Fibroblast of villous mesenchyme (primary cell): Measurements from ENCODE around the gene NSUN6. TPM values are rescaled to one million over a fixed set of nuclear protein-coding genes. Genes with fewer than 3 reads are reported as not detected.
"Not testable (repeated sequence)": the region's sequence is repeated elsewhere in the genome, so short reads cannot be mapped to it uniquely, and the experiment has no call there.

ENCODE experiments used
- DNase-seq: peaks from one replicate; pipeline ENCODE4 v3.0.0-alpha.2; 2010; ENCODE audit warnings: low read depth
- H3K4me3 ChIP-seq: 2 replicates; pipeline ENCODE4 v1.5.1; 2011; ENCODE audit warnings: low read depth, mild to moderate bottlenecking, low read length
- CTCF ChIP-seq: IDR thresholded peaks from 2 replicates; pipeline ENCODE4 v1.5.1; 2012; ENCODE audit warnings: low read depth, mild to moderate bottlenecking, low read length; ENCODE audit not compliant: insufficient read depth
- total RNA-seq: library from RNA; depleted of rRNA; stranded (reverse); fragments of >200 nt; gene quantifications from 2 replicates; pipeline ENCODE4 v1.2.3, GENCODE V29; 2012

NSUN6 gene
- total RNA-seq, 1 donor = 8.6 TPM

GRCh38 chr10:18608596-18608995 lies 42.8 kb downstream of the NSUN6 start:
- DNase-seq = no peak
- TF ChIP-seq CTCF = no peak
- H3K4me3 ChIP-seq = no peak overlapping the region

- no peak for TF ChIP-seq CTCF
Measured at GRCh38 chr10:18607503-18608378, 43.6 kb downstream of the NSUN6 start.

GRCh38 chr10:18606051-18606695 lies 45.2 kb downstream of the NSUN6 start:
- TF ChIP-seq CTCF = no peak
- DNase-seq = no peak
- H3K4me3 ChIP-seq = no peak overlapping the region

More at GRCh38 chr10:18607503-18608378, 43.6 kb downstream of the NSUN6 start:
- no peak overlapping the region for H3K4me3 ChIP-seq
- DNase-seq = peak; percentile 89

GRCh38 chr10:18601321-18601720 lies 50.1 kb downstream of the NSUN6 start:
- no peak overlapping the region for H3K4me3 ChIP-seq
- peak; percentile 23 for TF ChIP-seq CTCF
- DNase-seq = no peak

GRCh38 chr10:18599392-18599791 lies 52.0 kb downstream of the NSUN6 start:
- DNase-seq = no peak
- H3K4me3 ChIP-seq = no peak overlapping the region
- no peak for TF ChIP-seq CTCF

- no peak for DNase-seq
- no peak overlapping the region for H3K4me3 ChIP-seq
- TF ChIP-seq CTCF = peak; percentile 29
Measured at GRCh38 chr10:18594574-18595156, 56.7 kb downstream of the NSUN6 start.

- not testable (repeated sequence) for DNase-seq, H3K4me3 ChIP-seq
Measured at GRCh38 chr10:18591141-18591540, 60.2 kb downstream of the NSUN6 start.

GRCh38 chr10:18586637-18587036 lies 64.8 kb downstream of the NSUN6 start:
- not testable (repeated sequence) for H3K4me3 ChIP-seq, DNase-seq
